Endothelial cell of umbilical vein (primary cell): ENCODE results near the gene POLR3A. TPM values are rescaled to one million over a fixed set of nuclear protein-coding genes. Genes with fewer than 3 reads are reported as not detected.

ENCODE experiments used
- BruUV-seq: library from RNA; stranded (reverse); fragments of 400-500 nt; replicated peaks from 2 replicates; lab custom pipeline; 2021; lab: Mats Ljungman, UMichigan
- CTCF ChIA-PET: fragments of 300-600, 350-600 bp; sonication (Branson Sonifier 250); formaldehyde crosslinking; loops from one replicate; lab custom pipeline; 2021; ENCODE audit warnings: antibody characterized with exemption, inconsistent platforms; lab: Charles Lee
- POLR2A ChIA-PET: fragments of 300-600, 350-600 bp; sonication (Branson Sonifier 250); formaldehyde crosslinking; loops from one replicate; lab custom pipeline; 2021; ENCODE audit warnings: antibody characterized with exemption, inconsistent platforms; lab: Charles Lee
- DNase-seq: peaks from one replicate; pipeline ENCODE4 v3.0.0-alpha.2; 2011; ENCODE audit warnings: low read depth, low spot score
- FAIRE-seq: peaks from 2 replicates; lab custom pipeline; 2011; peaks lifted over from hg19 to GRCh38; lab: Jason Lieb, UNC
- H2AFZ ChIP-seq: 2 replicates; pipeline ENCODE4 v1.6.0; 2012; ENCODE audit warnings: low read depth, low read length, control low read depth, inconsistent platforms
- H3K27ac ChIP-seq: 2 replicates; pipeline ENCODE4 v1.5.1; 2011; ENCODE audit warnings: low read depth, mild to moderate bottlenecking, control low read depth, low read length, moderate library complexity; ENCODE audit not compliant: insufficient read depth
- H3K27me3 ChIP-seq, 2 experiments: 2 replicates each; pipeline versions ENCODE4 v1.6.0 to v1.6.1; 2011; ENCODE audit warnings: low read length in 2 of 2, mixed read lengths in 1 of 2; ENCODE audit not compliant: control insufficient read depth in 2 of 2, insufficient read depth in 2 of 2
- H3K36me3 ChIP-seq, 2 experiments: 2 replicates in 1 of 2; 3 replicates in 1 of 2; pipeline ENCODE4 v1.5.1; 2011; ENCODE audit warnings: low read length in 2 of 2, mild to moderate bottlenecking in 1 of 2, moderate library complexity in 1 of 2; ENCODE audit not compliant: control insufficient read depth in 2 of 2, insufficient read depth in 2 of 2; ENCODE audit errors: extremely low read depth in 1 of 2
- H3K4me1 ChIP-seq: 3 replicates; pipeline ENCODE4 v1.5.1; 2011; ENCODE audit warnings: mild to moderate bottlenecking, low read length; ENCODE audit not compliant: control insufficient read depth, insufficient read depth; ENCODE audit errors: extremely low read depth
- H3K4me2 ChIP-seq: 2 replicates; pipeline ENCODE4 v1.6.1; 2011; ENCODE audit warnings: low read length, control low read depth, mixed read lengths; ENCODE audit not compliant: insufficient read depth
- H3K4me3 ChIP-seq, 3 experiments: fragments of 200-600 bp in 1 of 3; sonication (generic), shearing (Covaris generic) in 1 of 3; replicated peaks in 1 of 3; 2 replicates each; pipeline ENCODE4 v1.5.1; 2011 to 2016; ENCODE audit warnings: control low read depth in 3 of 3, low read length in 3 of 3, mild to moderate bottlenecking in 2 of 3, inconsistent platforms in 1 of 3, low read depth in 1 of 3, moderate library complexity in 1 of 3; ENCODE audit not compliant: insufficient read depth in 1 of 3
- H3K79me2 ChIP-seq: 2 replicates; pipeline ENCODE4 v1.6.0; 2012; ENCODE audit warnings: low read length, inconsistent platforms; ENCODE audit not compliant: control insufficient read depth, insufficient read depth
- H3K9ac ChIP-seq: replicated peaks from 2 replicates; pipeline ENCODE3; 2011; ENCODE audit warnings: low read length, control low read depth; ENCODE audit not compliant: insufficient read depth; ENCODE audit errors: extremely low read depth
- H3K9me1 ChIP-seq: replicated peaks from 3 replicates; pipeline ENCODE4 v1.6.0; 2011; ENCODE audit warnings: mild to moderate bottlenecking, low read length; ENCODE audit not compliant: control insufficient read depth, insufficient read depth; ENCODE audit errors: extremely low read depth
- H3K9me3 ChIP-seq: replicated peaks from 2 replicates; pipeline ENCODE4 v1.5.1; 2012; ENCODE audit warnings: low read length, inconsistent platforms; ENCODE audit not compliant: control insufficient read depth, insufficient read depth
- H4K20me1 ChIP-seq: replicated peaks from 2 replicates; pipeline ENCODE3; 2011; ENCODE audit warnings: mild to moderate bottlenecking, low read length; ENCODE audit not compliant: control insufficient read depth, insufficient read depth; ENCODE audit errors: extremely low read depth
- EZH2 ChIP-seq: IDR thresholded peaks from 2 replicates; pipeline ENCODE4 v1.6.1; 2012; ENCODE audit warnings: borderline replicate concordance, low read depth, mild to moderate bottlenecking, moderate library complexity, low read length, inconsistent platforms; ENCODE audit not compliant: severe bottlenecking
- FOS ChIP-seq: IDR thresholded peaks from 2 replicates; pipeline ENCODE4 v1.6.1; 2011; ENCODE audit warnings: mild to moderate bottlenecking, low read length, moderate library complexity, borderline replicate concordance; ENCODE audit not compliant: insufficient read depth
- GATA2 ChIP-seq: IDR thresholded peaks from 2 replicates; pipeline ENCODE4 v1.7.0; 2011; ENCODE audit warnings: low read depth, mild to moderate bottlenecking, moderate library complexity, mixed read lengths, low read length; ENCODE audit not compliant: insufficient read length, insufficient read depth
- JUN ChIP-seq: IDR thresholded peaks from 2 replicates; pipeline ENCODE4 v1.6.1; 2011; ENCODE audit warnings: borderline replicate concordance, low read depth; ENCODE audit not compliant: insufficient read length, insufficient read depth
- MYC ChIP-seq: IDR thresholded peaks from one replicate; pipeline ENCODE4 v1.6.1; 2011; ENCODE audit warnings: mild to moderate bottlenecking, low read depth, low read length
- POLR2A ChIP-seq: IDR thresholded peaks from 2 replicates; pipeline ENCODE4 v1.6.1; 2012; ENCODE audit warnings: low read depth, mild to moderate bottlenecking, control low read depth, low read length
- POLR2AphosphoS5 ChIP-seq: IDR thresholded peaks from 2 replicates; pipeline ENCODE4 v1.6.1; 2012; ENCODE audit warnings: low read depth, mild to moderate bottlenecking, control low read depth, low read length, moderate library complexity; ENCODE audit not compliant: insufficient read depth
- dilution Hi-C: fragments of 300-500 bp; cut with MboI; formaldehyde crosslinking; loops from one replicate; pipeline ENCODE4 v1.15.0; 2019; ENCODE audit warnings: low sequenced_read_pairs; ENCODE audit not compliant: extremely low pct_ligation_motif_present
- intact Hi-C: fragments of 100-400 bp; cut with micrococcal nuclease; formaldehyde crosslinking; loops from one replicate; pipeline ENCODE4 v1.10.0; 2022
- polyA plus RNA-seq, 4 experiments: library from polyadenylated mRNA; depleted of rRNA in 3 of 4; stranded (reverse) in 3 of 4; unstranded in 1 of 4; fragments of >200 nt; gene quantifications; 2 replicates each; pipeline versions ENCODE4 v1.2.1 to v1.2.3, GENCODE V29; 2011 to 2012; ENCODE audit warnings: missing spikeins in 1 of 4
- total RNA-seq: library from RNA; stranded (reverse); gene quantifications from 2 replicates; pipeline ENCODE4 v1.2.3, GENCODE V29; 2021
- TF ChIP-seq, protein P1 (sequence below): IDR thresholded peaks from 2 replicates; pipeline ENCODE4 v1.6.1; 2011; ENCODE audit not compliant: insufficient read depth, insufficient read length
- TF ChIP-seq, protein P2 (sequence below), 2 donors: IDR thresholded peaks; 1 replicate in 1 of 2; 2 replicates in 1 of 2; pipeline ENCODE4 v1.5.1; 2011; ENCODE audit warnings: low read length in 2 of 2, mild to moderate bottlenecking in 2 of 2, moderate library complexity in 2 of 2, control low read depth in 1 of 2, inconsistent platforms in 1 of 2, low read depth in 1 of 2; ENCODE audit not compliant: insufficient read depth in 1 of 2; ENCODE audit errors: extremely low read depth in 1 of 2

The POLR3A gene
- total and polyA plus RNA-seq, 2 donors (not counting 3 experiments of a cell fraction or from before 2014, with no cell fraction given) = 9.5 to 25.3 TPM

DNA sequence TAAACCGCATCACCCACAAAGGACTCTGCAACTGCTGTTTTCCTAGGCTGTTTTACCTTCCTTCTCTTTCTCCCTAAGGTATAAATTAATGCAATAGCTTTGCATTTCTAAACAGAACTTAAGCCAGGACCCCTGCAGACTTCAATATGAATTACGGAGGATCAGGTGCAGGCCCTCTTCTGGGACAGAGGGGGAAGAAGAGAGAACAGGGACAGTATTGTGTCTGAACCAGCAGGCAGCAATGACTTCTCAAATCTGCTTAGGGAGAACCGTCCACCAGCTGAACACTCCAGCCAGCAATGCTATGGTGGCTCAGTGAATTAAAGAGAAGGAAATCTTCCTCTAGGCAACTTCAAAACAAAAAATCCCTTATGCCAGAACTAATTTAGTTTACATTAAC, 35.7 kb downstream of the POLR3A start:
- no peak for FAIRE-seq
- H2AFZ ChIP-seq = no peak overlapping the region
- H3K79me2 ChIP-seq = no peaks in the 10 kb centered on the region
- CTCF ChIA-PET = interaction anchor here (1.1 to 1.2 kb wide), 2 partner anchors 29 to 40 kb away, joined by 3 read pairs; no protein-coding TSS in a partner anchor
- POLR2A ChIA-PET = no interaction called here
- no peak overlapping the region for H3K27ac ChIP-seq
- no peaks in the 10 kb centered on the region for H3K27me3 ChIP-seq
- peaks cover 3% of the 10 kb centered on the region for H4K20me1 ChIP-seq
- H3K9ac ChIP-seq = no peak overlapping the region
- H3K4me1 ChIP-seq = no peaks in the 10 kb centered on the region
- dilution Hi-C loops (no loop called here), intact Hi-C loops (no loop called here)
- BruUV-seq = no TSS peak
- no peak overlapping the region for H3K4me2 ChIP-seq
- peaks cover 3 to 20% of the 10 kb centered on the region in 2 experiments for H3K36me3 ChIP-seq
- no peak overlapping the region for H3K4me3 ChIP-seq
- TF ChIP-seq FOS = no peak
- H3K9me1 ChIP-seq = no peaks in the 10 kb centered on the region
- H3K9me3 ChIP-seq = no peaks in the 10 kb centered on the region
- DNase-seq = no peak

DNA sequence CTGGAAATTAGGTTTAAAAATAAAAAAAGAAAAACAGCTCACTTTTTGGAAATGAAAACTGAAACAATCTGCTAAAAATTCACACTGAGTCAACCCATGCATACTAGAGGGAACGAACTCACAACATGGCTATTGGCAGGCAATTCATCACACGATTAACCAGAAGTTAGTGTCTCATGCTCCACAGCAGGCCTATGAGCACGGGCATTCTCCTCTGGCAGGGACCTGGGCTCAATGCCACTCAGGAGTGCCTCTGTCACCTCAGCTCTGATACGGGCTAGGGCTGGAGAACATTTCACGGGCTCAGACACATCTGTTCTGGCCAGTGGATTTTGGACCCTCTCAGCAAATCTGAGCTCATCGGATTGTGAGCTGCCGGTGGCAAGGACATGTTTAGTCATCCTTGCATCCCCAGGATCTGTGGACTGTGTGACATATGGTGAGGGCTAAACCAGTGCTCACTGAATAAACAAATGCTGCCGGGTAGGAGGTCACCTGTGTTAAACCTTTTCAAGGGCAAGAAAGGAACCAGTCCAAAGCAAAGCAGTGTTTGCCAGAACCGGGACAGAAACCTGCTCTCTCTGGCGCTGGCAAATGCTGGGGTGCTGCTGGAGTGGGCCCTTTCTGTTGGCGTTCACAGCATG, 40.1 kb downstream of the POLR3A start:
- peaks cover 20 to 45% of the 10 kb centered on the region in 2 experiments for H3K36me3 ChIP-seq

More for the DNA sequence above, 40.1 kb downstream of the POLR3A start:
- H3K4me2 ChIP-seq = no peak overlapping the region
- no peak overlapping the region for H2AFZ ChIP-seq
- TF ChIP-seq, protein P1, sequence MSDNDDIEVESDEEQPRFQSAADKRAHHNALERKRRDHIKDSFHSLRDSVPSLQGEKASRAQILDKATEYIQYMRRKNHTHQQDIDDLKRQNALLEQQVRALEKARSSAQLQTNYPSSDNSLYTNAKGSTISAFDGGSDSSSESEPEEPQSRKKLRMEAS = no peak
- TF ChIP-seq JUN (no peak), FOS (no peak), EZH2 (no peak), POLR2A (no peak), MYC (no peak), GATA2 (no peak), POLR2AphosphoS5 (no peak)
- TF ChIP-seq, protein P2, sequence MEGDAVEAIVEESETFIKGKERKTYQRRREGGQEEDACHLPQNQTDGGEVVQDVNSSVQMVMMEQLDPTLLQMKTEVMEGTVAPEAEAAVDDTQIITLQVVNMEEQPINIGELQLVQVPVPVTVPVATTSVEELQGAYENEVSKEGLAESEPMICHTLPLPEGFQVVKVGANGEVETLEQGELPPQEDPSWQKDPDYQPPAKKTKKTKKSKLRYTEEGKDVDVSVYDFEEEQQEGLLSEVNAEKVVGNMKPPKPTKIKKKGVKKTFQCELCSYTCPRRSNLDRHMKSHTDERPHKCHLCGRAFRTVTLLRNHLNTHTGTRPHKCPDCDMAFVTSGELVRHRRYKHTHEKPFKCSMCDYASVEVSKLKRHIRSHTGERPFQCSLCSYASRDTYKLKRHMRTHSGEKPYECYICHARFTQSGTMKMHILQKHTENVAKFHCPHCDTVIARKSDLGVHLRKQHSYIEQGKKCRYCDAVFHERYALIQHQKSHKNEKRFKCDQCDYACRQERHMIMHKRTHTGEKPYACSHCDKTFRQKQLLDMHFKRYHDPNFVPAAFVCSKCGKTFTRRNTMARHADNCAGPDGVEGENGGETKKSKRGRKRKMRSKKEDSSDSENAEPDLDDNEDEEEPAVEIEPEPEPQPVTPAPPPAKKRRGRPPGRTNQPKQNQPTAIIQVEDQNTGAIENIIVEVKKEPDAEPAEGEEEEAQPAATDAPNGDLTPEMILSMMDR (IDR thresholded peaks at IDR 0.05; ENCODE audit: extremely low read depth in 1 of 2, insufficient read depth in 1 of 2, low read depth in 1 of 2, low read length in 2 of 2) = no peak
- FAIRE-seq (no peak), DNase-seq (no peak)
- H3K4me1 ChIP-seq = peaks cover 12% of the 10 kb centered on the region
- ChIA-PET POLR2A (interaction anchor here (0.7 kb wide), 1 partner anchor 204 kb away, joined by 4 read pairs; no protein-coding TSS in a partner anchor), CTCF (interaction anchor here (1.1 to 2.9 kb wide), 4 partner anchors 15 to 142 kb away, joined by 3 to 10 read pairs (median 6); no protein-coding TSS in a partner anchor)
- intact Hi-C loops = no loop called here
- H4K20me1 ChIP-seq = peaks cover 3% of the 10 kb centered on the region
- no peaks in the 10 kb centered on the region for H3K27me3 ChIP-seq
- dilution Hi-C loops = no loop called here
- no TSS peak for BruUV-seq
- no peak overlapping the region for H3K27ac ChIP-seq
- H3K79me2 ChIP-seq = no peaks in the 10 kb centered on the region
- H3K9me1 ChIP-seq = no peaks in the 10 kb centered on the region
- no peaks in the 10 kb centered on the region for H3K9me3 ChIP-seq
- no peak overlapping the region for H3K9ac ChIP-seq
- H3K4me3 ChIP-seq = no peak overlapping the region
